Measurements from ENCODE around the gene DDX3Y.

DDX3Y gene

GRCh38 chrY:12904618-12905516 lies at the start of gene DDX3Y:
DDX3Y (plus strand) TSS chrY:12904868; CDS start chrY:12904937, 69 bp downstream.
- intact Hi-C loops (cut with DNase I), result no loop called here
- peak in 3 of 10 donors; percentile 72 to 78 (median 76) for DNase-seq

DNA sequence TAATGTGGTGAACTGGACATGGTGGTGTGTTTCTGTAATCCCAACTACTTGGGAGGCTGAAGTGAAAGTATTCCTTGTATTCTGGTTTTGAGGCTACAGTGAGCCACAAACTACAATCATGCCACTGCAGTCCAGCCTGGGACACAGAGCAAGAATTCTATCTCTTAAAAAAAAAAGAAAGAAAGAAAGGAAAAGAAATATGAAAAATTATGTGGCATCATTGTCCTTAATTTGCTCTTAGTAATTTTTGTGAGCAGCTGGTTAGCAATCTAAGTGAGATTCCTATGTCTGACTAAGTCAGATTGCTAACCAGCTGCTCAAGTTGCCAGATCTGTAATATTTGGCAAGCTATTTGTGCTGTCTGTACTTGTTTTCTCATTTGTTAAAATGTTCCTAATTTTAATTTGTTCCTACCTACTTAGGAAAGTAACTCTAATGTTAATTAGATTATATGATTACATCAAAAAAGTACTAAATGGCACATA lies 48.8 kb upstream of the DDX3Y start:
- intact Hi-C loops (cut with DNase I), result no loop called here

GRCh38 chrY:12867960-12868359 lies 36.7 kb upstream of the DDX3Y start:
- intact Hi-C loops (cut with DNase I), result no loop called here
- no peak for DNase-seq

More for the DNA sequence above, 48.8 kb upstream of the DDX3Y start:
- DNase-seq, result no peak

DNA sequence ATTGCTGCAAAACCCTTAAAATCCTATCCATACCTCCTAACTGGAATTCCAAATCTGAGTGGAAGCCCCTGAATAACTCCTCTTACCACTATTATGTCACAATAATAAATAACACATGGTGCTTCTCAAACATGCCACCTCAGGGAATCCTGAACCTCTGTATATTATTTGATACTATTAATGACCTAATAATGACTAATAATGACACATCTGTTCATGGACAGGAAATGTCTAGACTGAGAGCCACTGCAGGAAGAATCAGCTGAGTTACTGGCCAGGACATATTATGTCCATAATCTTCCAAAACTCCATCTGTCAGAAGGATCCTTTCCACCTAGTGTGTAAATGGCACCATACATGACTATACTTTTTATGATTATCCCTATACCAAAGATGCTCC lies 7.7 kb upstream of the DDX3Y start:
- DNase-seq, result no peak
- intact Hi-C loops (cut with DNase I), result no loop called here

DNA sequence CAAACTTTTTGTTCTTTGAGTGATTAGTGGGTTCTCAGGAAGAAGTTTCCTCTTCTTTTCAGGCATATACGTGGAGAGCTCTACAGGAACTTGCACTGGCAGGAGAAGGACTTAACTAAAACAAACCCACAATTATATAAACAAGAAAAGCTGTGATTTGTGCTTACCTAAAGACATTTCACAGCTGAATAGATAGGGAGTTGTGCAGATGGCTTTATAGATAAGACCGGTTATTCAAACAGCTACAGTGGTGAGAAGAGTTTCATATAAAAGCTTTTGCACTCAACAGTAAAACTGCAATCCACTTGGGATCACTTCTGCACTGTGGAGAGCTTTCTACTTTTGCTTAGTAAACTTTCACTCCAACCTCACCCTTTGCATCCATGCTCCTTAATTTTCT lies 6.1 kb upstream of the DDX3Y start:
- no peak for DNase-seq
- intact Hi-C loops (cut with DNase I), result no loop called here

GRCh38 chrY:12905517-12905872 lies 827 bp downstream of the DDX3Y start:
- intact Hi-C loops (cut with DNase I), result no loop called here
- DNase-seq, result peak in 3 of 10 donors; percentile 45 to 68 (median 56)

DNA sequence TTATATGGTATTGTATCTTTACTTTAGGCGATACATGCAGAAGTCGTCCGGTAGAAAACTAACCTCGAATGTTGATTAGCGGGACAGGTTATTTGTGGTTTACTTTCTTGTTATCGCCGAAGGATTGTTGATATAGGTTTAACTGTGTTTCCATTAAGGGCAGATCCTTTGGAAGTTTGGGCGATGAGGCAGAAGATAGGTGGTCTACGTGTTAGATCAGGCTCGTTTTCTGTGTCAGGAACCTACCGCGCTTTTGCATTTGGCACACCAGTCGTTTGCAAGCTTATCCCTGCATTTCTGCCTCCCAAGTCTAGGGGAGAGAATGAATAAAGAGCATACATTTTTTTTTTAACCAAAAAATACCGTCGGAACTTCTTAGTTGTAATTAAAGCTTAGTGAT lies 1.2 kb downstream of the DDX3Y start:
- intact Hi-C loops (cut with DNase I), result no loop called here
- DNase-seq, result no peak

DNA sequence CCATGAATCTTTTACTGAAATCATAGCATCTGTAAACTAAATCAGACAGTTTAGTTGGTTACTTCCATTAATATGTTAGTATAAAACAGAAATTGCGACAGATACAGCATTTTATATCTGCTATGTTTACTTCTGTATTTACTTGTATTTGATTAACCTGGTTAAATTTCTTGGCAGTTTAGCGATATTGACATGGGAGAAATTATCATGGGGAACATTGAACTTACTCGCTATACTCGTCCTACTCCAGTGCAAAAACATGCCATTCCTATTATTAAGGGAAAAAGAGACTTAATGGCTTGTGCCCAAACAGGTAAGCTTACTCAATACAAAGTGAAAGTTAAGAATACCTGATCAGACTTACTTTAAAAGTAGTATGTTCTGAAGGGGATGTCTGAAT lies 8.9 kb downstream of the DDX3Y start:
- intact Hi-C loops (cut with DNase I), result no loop called here
- no peak for DNase-seq

DNA sequence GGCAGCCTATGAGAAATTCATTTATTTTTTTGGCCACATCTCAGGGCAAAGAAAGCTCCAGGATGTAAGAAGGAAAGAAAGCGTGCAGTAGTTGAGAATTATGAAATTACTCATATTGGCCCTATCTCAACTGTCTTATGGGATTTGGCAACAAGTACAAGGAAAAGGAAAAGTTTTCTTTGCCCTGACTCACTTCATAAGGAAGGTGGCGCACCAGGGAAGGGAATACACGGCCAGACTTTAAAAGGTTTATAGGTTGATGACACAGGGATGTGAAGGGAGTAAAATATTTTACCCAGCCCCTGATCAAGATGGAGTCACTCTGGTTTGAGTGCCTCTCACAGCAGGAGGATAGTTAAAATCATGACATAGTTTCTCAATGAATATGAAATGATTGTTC lies 23.4 kb downstream of the DDX3Y start:
- no peak for DNase-seq
- intact Hi-C loops (cut with DNase I), result no loop called here

DNA sequence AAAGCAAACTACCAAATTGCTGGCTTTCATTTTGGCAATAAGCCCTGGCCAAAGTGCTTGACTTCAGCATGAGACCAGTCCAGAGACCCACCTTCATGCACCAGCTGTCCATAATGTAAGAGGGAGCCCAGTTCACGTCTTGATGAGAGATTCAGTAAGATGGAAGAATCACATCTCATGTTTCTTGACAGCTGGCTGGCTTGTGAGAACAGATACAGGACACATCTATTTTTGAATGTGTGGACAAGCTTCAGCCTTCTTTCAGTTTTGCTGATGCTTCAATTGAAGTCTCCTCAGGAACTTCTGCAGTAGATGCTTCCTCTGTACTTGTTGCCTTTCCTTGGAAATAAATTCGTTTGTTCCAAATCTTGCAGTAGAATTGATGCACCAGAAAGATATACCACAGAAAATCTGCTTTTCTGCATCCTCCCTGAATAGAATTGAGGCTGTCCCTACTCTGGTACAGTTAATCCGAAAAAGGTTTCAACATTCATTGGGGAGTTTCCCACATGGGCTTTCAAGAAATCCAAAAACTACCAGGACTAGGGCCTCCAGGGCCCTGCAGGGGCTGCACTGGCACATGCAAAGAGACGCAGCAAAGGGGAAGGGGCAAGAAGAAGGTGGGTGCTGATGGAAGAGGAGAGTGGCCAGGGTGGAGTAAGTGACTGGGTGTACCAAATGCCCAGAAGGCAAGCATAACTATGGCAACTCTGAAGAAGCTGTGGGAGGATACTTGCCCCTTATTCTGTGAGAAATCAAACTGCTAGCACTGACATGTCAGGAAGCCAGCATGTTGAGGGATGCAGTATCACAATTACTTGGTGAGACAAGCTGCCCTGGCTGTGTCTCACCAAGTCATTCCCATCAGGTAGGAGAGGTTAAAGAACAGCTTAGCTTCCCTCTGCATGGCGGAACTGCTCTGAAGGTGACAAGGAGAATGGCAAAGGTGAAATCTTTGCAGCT lies 37.3 kb downstream of the DDX3Y start:
- intact Hi-C loops (cut with DNase I), result no loop called here
- DNase-seq, result no peak
